Subcutaneous adipose tissue (tissue), 4 donors: Measurements from ENCODE around the gene HMCES. TPM values are rescaled to one million over a fixed set of nuclear protein-coding genes. Genes with fewer than 3 reads are reported as not detected.

Experiments used
- CTCF ChIP-seq: fragments of 450-650 bp; IDR thresholded peaks from one replicate; pipeline ENCODE4 v1.5.1; 2016; ENCODE audit warnings: low read depth, mild to moderate bottlenecking, control low read depth, antibody characterized with exemption, moderate library complexity
- total RNA-seq, 4 donors: library from RNA; depleted of rRNA; stranded (reverse); fragments of >200 nt; gene quantifications; one replicate each; pipeline ENCODE4 v1.1.0, GENCODE V29; 2016

Gene HMCES
- total RNA-seq, 4 donors from 2014 or later: 23.6 to 62.9 (median 28.2) TPM

- TF ChIP-seq CTCF: no peak
Observed at GRCh38 chr3:129260606-129261005, 18.1 kb upstream of the HMCES start.

- no peak for TF ChIP-seq CTCF
Observed at GRCh38 chr3:129261894-129262293, 16.8 kb upstream of the HMCES start.

- TF ChIP-seq CTCF: no peak
Observed at GRCh38 chr3:129263161-129263910, 15.3 kb upstream of the HMCES start.

- no peak for TF ChIP-seq CTCF
Observed at GRCh38 chr3:129266651-129267050, 12.0 kb upstream of the HMCES start.

- TF ChIP-seq CTCF: no peak
Observed at GRCh38 chr3:129268396-129268795, 10.3 kb upstream of the HMCES start.

GRCh38 chr3:129271674-129272073 is 7.0 kb upstream of the HMCES start:
- TF ChIP-seq CTCF: no peak

GRCh38 chr3:129276385-129276784 is 2.3 kb upstream of the HMCES start:
- TF ChIP-seq CTCF: no peak
